Measurements from ENCODE around the gene CD27.

- no peak for TF ChIP-seq TAF1 (IDR thresholded peaks at IDR 0.05; ENCODE audit: low read depth, low read length)
- no peak for TF ChIP-seq POLR2A (IDR thresholded peaks at IDR 0.05; ENCODE audit: low read depth, low read length)
- TF ChIP-seq POLR2AphosphoS5 (IDR thresholded peaks at IDR 0.05; ENCODE audit: low read depth, low read length): no peak
- no peak for TF ChIP-seq SPI1 (IDR thresholded peaks at IDR 0.05; ENCODE audit: low read depth, low read length)
These were observed 18.9 kb upstream of the CD27 start for GRCh38 chr12:6425590-6426531.

All from GM12891 (cell line).